GM19240 (cell line): ENCODE measurements around the gene BLCAP.
"Not testable (repeated sequence)": the region's sequence is repeated elsewhere in the genome, so short reads cannot be mapped to it uniquely, and the experiment has no call there.

ENCODE experiments used
- DNase-seq: peaks from one replicate; pipeline ENCODE4 v3.0.0; 2011; ENCODE audit warnings: low spot score; ENCODE audit not compliant: insufficient read length

The BLCAP gene

DNA sequence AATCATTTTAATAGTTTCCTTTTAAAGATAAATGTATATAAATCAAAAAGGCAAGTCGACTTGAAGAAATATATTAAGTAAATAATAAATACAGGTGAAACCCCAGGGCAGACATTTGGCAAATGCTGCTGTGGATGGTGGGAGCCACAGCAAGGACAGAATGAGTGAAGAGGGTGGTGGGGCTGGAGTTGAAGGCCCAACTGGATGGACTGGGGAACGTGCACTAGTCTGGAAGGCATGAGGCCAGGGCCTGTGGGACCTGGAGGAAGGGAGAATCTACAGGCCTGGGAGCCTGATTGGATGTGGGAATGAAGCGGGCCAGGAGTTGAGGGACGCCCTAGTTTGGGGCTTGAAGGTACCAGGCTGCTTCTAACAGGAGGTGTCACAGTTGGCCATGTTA, 30.6 kb upstream of the BLCAP start:
- no peak for DNase-seq

DNA sequence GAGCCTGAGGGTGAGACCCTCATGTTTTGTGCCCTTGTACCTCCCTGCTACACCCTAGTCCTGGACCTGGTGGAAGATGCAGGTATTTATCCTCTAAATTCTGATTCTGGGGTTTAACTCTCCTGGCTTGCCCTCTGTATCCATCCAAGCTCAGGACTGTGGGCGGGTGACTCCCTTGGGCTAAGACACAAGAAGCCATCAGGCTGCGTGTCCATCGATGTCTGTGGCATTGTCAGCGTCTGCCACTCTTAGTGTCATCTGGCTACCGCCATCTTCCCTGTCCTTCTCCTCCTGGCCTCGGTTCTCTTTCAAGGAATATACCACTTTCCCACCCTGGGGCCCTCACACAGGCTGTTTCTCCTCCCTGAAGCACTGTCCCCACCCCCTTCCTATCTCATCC, 28.9 kb upstream of the BLCAP start:
- DNase-seq: no peak

GRCh38 chr20:37554721-37555298, 27.1 kb upstream of the BLCAP start:
- not testable (repeated sequence) for DNase-seq

- no peak for DNase-seq
Measured at GRCh38 chr20:37552415-37552814, 24.7 kb upstream of the BLCAP start.

- not testable (repeated sequence) for DNase-seq
Measured at GRCh38 chr20:37551660-37552059, 24.0 kb upstream of the BLCAP start.

- DNase-seq: not testable (repeated sequence)
Measured at GRCh38 chr20:37550101-37550920, 22.6 kb upstream of the BLCAP start.

GRCh38 chr20:37547912-37548311, 20.2 kb upstream of the BLCAP start:
- DNase-seq: no peak

- no peak for DNase-seq
Measured at GRCh38 chr20:37545516-37545915, 17.8 kb upstream of the BLCAP start.

- no peak for DNase-seq
Measured at GRCh38 chr20:37544386-37544785, 16.7 kb upstream of the BLCAP start.

DNA sequence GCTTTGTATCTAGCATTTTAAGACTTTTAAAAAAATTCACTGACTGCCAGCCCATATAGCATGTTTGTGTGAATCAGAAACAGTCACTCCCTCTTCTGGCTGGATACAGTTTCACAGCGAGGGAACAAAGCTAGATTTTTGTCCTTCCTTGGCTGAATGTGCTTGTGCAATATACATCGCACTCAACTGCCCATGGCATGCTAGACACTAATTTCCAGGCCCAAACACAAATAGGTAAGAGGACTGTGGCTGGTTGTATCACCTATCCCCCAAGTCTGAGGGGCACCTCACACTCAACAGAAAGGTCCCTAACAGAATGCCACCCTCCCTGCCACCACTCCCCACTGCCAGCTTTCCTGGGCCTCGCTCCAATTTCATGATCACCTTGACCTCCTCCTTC, 16.2 kb upstream of the BLCAP start:
- DNase-seq: no peak

DNA sequence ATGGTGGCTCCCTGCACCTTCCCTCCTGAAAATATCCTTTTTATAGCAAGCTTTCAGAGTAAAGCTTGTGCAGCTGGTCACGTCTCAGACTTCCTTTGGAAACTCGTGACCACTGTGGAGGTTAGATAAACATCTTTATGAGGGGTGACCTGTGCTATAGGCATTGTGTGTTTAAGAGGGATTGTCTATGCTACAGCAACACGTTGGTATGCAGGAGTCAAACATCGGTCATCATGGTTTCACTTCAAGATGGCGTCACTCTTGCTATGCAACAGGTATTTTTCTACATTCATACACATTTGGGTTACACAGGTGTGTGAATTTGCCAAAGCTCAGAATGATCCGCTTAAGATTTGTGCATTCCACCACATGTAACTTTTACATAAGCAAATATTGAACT, 14.6 kb upstream of the BLCAP start:
- DNase-seq: no peak

- DNase-seq: no peak
Measured at GRCh38 chr20:37541326-37541725, 13.7 kb upstream of the BLCAP start.

DNA sequence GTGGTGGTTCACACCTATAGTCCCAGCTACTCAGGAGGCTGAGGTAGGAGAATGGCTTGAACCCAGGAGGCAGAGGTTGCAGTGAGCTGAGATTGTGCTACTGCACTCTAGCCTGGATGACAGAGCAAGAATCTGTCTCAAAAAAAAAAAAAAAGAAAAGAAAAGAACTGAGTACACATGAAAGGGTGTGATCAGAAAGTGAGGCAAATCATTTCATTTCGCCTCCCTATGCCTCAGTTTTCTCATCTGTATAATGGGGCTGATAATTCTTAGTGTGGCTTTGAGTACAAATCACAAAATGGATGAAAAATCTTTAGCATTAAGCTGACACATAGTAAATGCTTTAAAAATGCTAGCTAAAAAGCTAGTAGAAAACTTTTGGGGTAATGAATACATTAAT, 13.2 kb upstream of the BLCAP start:
- DNase-seq: not testable (repeated sequence)

DNA sequence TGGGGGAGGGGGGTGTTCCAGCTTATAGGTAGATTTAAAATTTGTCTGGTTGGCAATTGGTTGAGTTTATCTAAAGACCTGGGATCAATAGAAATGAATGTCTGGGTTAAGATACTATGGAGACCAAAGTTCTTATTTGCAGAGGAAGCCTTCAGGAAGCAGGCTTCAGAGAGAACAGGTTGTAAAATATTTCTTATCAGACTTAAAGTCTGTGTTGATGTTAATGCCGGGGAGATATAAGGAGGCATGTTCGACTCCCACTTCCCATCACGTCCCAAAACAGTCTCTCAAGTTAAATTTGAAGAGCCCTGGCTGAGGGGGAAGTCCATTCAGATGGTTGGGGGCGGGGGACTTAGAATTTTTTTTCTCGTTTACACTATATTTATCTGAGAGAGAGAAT, 12.3 kb upstream of the BLCAP start:
- DNase-seq: no peak

GRCh38 chr20:37539424-37539823, 11.7 kb upstream of the BLCAP start:
- DNase-seq: no peak

GRCh38 chr20:37538003-37538402, 10.3 kb upstream of the BLCAP start:
- DNase-seq: no peak

GRCh38 chr20:37537505-37537904, 9.8 kb upstream of the BLCAP start:
- no peak for DNase-seq

- DNase-seq: no peak
Measured at GRCh38 chr20:37535443-37536132, 7.9 kb upstream of the BLCAP start.

- DNase-seq: no peak
Measured at GRCh38 chr20:37534401-37535157, 6.9 kb upstream of the BLCAP start.

GRCh38 chr20:37533154-37533715, 5.6 kb upstream of the BLCAP start:
- no peak for DNase-seq

DNA sequence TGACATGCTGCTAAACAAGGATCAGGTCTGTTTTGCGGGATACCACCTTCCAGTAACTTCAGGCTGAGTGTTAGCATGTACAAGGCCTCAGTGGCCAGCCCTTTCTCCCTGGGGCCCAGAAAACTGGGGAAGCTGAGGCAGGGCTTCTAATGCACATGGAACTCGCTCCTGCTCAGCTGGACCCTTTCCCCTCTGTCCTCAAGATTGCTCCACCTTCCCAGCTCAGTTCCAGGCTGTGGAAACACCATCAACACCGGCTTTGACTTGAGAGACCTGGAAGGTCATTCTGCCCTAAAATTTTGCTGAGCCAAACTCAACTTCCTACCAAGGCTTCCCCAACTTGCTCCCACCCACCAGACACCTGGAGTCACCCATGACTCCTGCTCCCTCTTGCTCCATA, 4.2 kb upstream of the BLCAP start:
- DNase-seq: no peak
